HG02885 (cell line): Measurements from ENCODE around the gene PHF2.

Experiments
- ATAC-seq: cut with Tn5 transposase; IDR thresholded peaks from one replicate; pipeline ENCODE4 v1.9.1; 2021; ENCODE audit warnings: mild to moderate bottlenecking; ENCODE audit not compliant: unreplicated experiment, poor library complexity

PHF2 gene

DNA sequence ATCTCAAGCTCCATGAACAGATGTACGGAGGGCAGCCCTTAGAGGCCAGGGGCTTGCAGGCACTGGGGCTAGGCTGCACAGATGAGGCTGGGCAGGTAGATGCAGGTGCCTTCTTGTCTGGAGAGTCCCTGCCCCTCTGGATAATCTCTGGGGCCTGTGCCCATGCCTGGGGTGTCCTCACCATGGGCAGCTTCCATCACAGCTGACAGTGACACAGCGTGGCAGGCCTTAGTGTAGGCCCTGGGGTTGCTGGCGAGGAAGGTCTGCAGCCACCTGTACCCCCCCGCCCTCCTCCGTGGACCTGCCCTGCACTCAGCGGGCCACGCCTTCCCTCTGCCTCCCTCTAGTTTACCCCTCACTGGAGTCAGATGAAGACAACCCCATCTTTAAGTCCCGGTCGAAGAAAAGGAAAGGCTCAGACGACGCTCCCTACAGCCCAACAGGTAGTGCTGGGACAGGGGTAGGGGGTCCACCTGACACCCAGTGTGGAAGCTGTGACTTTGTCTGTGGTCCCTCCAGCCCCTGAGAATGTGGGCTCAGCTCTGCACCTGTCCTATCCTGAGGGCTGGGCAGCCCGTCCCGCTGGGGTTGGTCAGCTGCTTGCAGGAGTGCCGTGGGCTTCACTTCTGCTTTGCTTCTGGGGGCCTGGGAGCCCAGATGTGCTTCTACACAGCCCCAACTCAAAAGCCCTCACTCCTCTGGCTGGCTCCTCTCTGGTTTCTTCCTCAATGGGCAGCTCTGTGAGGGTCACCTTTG is 98.4 kb downstream of the PHF2 start:
- ATAC-seq = no peak

GRCh38 chr9:93675336-93676150 is 99.2 kb downstream of the PHF2 start:
- no peak for ATAC-seq

DNA sequence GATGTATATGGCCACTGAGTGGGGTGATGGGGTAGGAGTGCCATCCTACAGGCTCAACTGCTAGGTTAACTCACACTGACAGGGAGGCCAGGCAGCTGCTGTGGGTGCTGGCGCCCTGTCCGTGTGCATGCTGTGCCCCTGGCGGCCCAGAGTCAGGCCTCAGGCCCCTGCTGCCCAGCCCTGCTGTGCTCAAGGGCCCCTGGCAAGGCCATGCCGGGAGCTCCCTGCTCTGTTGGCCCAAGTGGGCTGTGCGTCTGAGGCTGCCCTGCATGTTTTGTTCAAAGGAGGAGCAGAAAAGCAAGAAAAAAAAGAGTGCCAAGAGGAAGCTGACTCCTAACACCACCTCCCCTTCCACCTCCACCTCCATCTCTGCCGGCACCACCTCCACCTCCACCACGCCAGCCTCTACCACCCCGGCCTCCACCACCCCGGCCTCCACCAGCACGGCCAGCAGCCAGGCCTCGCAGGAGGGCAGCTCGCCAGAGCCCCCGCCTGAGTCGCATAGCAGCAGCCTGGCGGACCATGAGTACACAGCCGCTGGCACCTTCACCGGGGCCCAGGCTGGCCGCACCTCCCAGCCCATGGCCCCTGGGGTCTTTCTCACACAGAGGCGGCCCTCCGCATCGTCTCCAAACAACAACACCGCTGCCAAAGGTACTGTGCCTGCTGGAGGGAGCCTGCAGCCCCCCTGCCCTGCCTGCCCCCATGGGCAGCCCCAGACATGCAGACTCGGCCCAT is 100.1 kb downstream of the PHF2 start:
- no peak for ATAC-seq

DNA sequence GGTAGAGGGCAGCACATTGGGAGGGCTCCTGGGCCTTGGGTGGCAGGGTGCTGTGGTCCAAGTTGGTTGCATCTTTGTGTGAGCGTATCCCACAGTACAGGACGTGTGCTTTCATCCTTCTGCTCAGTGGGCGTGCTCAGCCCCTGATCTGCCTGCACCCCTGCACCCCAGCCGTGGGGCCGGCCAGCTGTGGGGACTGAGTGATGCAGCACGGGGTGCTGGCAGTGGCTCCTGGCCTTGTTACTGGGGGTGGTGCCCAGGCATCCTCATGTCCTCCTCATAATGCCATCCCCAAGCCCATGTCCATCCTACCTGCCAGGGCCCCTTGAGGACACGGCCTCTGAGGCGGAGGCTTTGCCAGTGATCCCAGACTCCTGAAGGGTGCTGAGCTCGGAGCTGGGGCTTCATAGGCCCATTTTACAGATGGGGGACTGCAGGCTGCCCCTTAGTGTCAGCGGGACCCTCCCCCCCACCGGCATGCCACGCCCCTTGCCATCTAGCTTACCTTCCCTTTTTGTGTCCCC is 100.7 kb downstream of the PHF2 start:
- no peak for ATAC-seq

DNA sequence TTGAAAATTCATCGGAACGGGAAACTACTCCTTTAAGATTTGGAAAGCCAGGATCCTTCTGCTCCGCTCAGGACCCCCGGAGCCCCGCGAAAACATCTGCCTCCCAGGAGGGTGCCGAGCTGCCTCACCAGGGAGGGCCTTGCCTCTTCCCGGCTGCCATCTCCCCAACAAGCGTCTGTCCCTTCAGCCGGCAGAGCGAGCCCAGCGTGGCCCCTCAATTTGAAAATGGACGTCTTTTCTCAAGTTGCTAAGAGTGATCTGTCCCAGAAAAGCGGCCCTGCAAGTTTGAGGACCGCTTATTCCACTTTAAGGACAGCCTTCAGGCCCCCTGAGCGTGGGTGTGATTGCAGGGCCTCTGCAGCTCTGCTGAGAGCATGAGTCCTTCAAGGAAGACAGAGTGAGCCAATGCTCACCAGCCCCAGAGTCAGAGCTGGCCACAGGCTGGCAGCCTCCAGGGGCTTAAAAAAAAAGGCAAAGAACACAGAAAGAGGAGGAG is 101.3 kb downstream of the PHF2 start:
- no peak for ATAC-seq

DNA sequence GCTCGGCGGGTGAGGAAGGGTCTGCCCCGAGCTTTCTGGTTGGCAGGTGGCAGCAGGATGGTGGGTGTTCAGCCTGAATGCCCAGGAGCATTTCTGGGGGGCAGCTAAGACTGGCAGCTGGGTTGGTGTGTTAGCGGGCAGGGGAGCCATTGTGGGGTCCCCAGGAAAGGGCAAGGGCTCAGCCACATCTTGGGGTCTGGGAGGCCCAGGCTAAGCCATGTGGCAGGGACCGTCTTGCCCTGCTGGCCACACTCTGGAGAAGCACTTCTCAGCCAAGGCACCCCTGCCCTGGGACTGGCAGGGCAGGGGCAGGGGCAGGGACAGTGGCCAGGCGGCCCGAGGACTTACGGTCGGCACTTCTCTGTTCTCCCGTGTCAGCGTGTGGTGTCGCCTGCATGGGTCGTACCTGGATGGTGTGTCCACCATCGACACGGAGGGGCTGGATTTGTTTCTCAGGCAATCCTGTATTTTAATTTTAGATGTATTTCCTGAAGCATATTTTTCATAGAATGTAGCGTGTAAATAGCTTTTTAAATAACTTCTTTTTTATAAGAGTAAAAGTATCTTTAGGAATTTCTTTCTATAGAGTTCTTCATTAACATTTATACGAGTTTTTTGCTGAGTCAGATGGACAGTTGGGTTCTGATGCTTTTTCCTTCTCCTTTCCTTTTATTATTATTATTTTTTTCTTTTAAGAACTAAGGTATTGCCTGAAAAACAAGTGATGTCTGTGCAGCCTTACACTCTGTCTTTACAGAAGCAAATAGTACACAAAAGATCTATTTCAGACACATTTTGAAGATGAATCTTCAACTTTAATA is 102.0 kb downstream of the PHF2 start:
- ATAC-seq = no peak

DNA sequence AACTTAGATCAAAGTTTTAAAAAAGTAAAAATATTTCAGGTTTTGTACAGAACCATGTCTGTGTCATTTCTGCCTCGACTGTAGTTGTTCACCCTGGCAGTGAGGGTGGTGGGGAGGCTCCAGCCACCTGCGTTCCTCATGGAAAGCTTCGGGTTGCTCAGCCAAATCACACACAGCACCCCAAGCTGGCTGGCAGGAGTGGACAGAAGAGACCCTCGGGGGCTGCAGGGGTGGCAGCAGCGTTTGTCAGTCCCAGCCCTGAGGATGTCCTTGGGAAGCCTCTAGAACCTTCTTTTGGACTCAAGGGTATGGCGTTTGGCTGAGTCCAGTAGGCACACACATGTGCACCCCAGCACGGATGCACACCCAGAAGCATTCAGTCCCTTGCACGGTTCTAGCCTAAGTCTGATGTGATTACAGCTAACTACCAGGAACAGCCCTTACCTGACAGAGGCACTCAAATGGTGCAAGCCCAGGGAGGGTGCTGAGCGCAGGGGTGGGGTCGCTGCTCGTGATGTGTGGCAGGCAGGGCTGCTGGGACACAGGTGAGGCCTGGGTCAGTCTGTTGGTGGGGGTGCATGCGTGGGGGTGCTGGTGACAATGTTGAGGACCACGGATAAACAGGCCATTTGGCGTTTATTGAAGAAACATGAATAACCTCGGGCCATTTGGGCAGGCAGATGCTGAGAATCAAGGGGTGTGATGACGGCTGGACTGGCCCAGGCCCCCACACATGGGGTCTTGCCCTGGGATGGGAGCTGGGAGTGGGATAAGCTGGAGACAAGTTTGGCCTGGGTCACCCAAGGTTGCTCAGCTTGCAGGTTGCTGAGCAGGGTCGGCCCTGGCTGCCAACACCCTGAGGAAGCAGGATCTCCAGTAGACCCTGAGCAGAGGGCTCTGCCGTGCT is 103.4 kb downstream of the PHF2 start:
- ATAC-seq = no peak

DNA sequence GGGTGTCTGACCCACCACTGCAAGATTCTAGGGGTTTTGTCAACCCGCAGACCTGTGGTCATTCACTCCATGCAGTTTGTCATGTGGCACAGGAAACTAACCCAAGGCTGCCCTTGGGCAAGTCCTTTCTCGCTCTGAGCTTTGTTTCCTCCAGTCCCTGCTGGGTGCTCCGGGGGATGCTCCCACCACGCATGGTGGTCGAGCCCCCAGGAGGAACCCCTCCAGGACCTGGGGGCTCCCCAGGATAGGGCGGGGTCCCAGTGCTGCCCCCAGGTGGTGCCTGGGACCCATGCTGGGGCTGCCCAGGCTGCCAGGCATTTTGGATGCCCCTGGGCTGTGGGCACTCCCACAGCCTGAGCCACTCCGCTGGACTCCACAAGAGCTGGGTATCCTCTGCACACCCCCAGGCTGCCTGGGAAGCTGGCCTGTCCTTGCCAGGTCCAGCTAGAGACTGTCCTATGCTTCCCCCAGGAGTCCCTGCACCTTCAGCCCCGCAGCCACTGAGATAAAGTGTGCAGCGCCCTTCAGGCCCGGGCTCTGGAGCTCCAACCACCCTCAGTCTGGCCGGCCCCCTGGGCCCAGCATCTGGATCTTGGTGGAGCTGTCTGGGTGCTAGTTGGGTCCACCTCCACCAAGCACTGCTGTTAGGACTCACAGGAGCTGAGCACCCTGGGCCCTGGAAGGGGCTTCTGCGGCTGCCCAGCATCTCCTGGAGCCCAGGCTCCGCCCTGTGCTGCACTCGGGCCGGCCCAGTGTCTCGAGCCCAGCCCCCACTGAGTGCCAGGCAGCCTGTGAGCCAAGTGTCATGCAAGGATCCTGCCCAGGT is 104.3 kb downstream of the PHF2 start:
- ATAC-seq = no peak

- peak; percentile 11 for ATAC-seq
These were observed 105.1 kb downstream of the PHF2 start for GRCh38 chr9:93681269-93682154.

GRCh38 chr9:93682155-93682968 is 106.0 kb downstream of the PHF2 start:
- peak; percentile 56 for ATAC-seq

DNA sequence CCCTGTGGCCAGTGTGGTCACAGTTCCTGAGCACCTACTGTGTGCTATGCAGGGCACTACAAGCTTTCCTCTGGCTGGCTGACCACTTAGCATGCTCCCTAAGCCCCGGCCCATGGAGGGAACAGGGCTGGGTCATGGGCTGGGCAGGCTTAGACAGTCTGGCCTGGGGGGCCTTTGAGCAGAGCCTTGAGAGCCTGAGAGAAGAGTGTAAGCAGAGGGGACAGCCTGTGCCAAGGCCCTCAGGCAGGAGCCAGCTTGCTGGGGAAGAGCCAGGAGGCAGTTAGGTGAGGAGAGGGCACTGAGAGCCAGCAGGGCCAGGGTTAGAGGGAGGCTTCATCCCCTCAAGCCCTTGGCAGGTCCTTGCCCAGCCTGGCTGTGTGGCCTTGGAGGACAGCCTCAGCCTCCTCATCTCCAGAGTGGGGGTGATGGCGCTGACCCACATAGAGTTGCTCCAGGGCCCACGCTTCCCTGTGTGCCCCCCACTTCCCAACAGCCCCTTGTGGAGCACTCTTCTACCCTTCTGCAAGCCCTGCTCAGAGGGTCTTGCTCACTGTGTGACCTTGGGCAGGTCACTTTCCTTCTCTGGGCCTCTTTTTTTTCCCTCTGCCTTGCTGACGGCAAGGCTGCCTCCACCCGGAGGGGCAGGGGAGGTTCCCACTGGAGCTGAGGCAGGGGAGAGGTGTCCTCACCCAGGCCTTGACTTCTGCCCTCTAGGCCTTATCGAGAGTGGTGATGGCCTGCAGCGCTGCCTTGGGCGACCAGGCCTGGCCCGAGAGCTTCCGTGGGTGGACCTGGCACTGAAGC is 107.1 kb downstream of the PHF2 start:
- no peak for ATAC-seq

GRCh38 chr9:93684161-93684765 is 107.9 kb downstream of the PHF2 start:
- ATAC-seq = no peak

DNA sequence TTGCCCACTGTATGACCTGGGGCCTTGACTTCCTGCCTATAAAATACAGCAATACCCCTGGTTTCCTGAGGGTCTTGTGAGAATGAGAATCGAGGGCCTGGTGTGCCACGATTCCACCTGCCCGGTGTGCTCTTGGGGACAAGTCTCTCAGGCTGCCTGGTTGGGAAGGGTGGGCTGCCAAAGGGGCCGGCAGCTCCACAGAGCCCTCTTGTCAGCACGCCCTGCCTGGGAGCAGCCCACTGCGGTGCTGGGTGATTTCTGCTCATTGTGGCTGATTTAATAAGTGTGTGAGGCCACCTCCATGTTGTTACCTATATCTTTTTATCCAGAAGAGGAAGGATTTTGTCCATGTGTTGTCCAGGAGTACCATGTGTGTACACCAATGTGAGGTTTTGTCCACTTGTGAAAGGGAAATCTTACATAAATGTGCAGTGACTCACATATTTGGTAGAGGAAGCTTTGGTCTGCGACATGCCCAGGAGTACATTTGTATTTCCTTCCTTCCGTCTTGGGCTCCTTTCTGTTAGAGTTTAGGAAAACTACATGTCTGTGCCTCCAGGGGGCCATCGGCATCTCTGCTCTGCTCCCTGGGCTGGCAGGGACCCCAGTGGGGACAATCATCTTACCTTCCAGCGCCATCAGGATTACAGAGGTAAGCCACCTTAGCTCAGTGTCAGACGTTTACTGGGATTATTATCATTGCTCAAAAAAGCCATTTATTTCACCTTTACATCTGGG is 108.6 kb downstream of the PHF2 start:
- no peak for ATAC-seq

DNA sequence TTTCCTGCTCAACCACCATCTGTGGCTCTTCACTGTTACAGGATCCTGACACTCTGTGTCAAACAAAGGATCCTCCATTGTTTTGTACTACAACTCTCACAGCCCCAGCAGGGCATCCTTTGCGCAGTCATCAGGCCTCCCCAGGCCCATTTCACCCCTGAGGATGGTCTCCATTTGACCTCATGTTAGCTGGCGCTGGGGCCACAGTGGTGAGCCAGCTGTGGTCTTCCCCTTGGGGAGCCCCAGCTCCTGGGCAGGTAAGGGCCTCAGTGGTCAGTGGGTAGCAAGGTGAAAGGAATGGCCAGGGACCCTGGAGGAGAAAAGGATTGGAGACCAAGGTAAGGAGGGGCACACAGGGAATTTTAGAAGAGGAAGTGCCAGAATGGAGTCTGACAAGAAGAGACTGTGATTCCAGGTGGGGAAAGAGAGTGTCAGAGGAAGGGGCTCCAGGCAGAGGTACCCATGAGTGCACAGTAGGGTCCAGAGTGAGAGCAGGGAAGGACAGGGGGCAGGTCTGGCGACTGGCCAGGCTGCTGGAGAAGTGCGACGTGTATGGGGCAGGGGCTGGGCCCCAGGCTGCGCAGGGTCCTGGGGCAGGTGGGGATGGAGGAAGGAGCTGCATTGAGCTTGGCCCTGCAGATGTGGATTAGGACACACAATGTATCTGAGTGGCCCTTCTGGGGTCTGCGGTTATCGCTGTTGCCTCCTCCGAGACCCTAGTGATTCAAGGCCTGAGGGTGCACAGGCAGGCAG is 109.9 kb downstream of the PHF2 start:
- ATAC-seq = no peak
